Trophoblast cell (in vitro differentiated cells and primary cell): ENCODE data around the gene WNT9B.

Experiments used
- DNase-seq, 2 donors: peaks; one replicate each; pipeline ENCODE4 v3.0.0-alpha.2; 2016
- H2AFZ ChIP-seq: 2 replicates; pipeline ENCODE4 v1.6.1; 2013; ENCODE audit warnings: low read length, moderate library complexity, mild to moderate bottlenecking; ENCODE audit not compliant: insufficient read depth, poor library complexity
- H2AK5ac ChIP-seq: 2 replicates; pipeline ENCODE4 v1.6.1; 2013; ENCODE audit warnings: mild to moderate bottlenecking, low read length
- H2BK120ac ChIP-seq: 2 replicates; pipeline ENCODE4 v1.6.1; 2013; ENCODE audit warnings: low read length, mild to moderate bottlenecking, moderate library complexity; ENCODE audit not compliant: insufficient read depth, poor library complexity
- H2BK12ac ChIP-seq: 2 replicates; pipeline ENCODE4 v1.6.1; 2013; ENCODE audit warnings: mild to moderate bottlenecking, low read length, moderate library complexity
- H2BK5ac ChIP-seq: 2 replicates; pipeline ENCODE4 v1.6.1; 2013; ENCODE audit warnings: low read length, low read depth, moderate library complexity, mild to moderate bottlenecking; ENCODE audit not compliant: poor library complexity
- H3K14ac ChIP-seq: 2 replicates; pipeline ENCODE4 v1.6.1; 2013; ENCODE audit warnings: mild to moderate bottlenecking, low read length
- H3K18ac ChIP-seq: 2 replicates; pipeline ENCODE4 v1.6.1; 2013; ENCODE audit warnings: mild to moderate bottlenecking, low read length
- H3K23ac ChIP-seq: 2 replicates; pipeline ENCODE4 v1.6.1; 2013; ENCODE audit warnings: low read length
- H3K27ac ChIP-seq: 2 replicates; pipeline ENCODE4 v1.5.1; 2013; ENCODE audit warnings: low read depth, mild to moderate bottlenecking, inconsistent platforms, low read length, moderate library complexity
- H3K27me3 ChIP-seq: 2 replicates; pipeline ENCODE4 v1.6.1; 2013; ENCODE audit warnings: inconsistent platforms, mild to moderate bottlenecking, low read length, moderate library complexity; ENCODE audit not compliant: insufficient read depth
- H3K36me3 ChIP-seq, 2 experiments: 1 replicate in 1 of 2; 2 replicates in 1 of 2; pipeline ENCODE4 v1.6.1; 2013; ENCODE audit warnings: low read length in 2 of 2, mild to moderate bottlenecking in 2 of 2, moderate library complexity in 1 of 2; ENCODE audit not compliant: insufficient read depth in 2 of 2, control insufficient read depth in 1 of 2
- H3K4ac ChIP-seq: 2 replicates; pipeline ENCODE4 v1.6.1; 2013; ENCODE audit warnings: low read depth, mild to moderate bottlenecking, low read length, moderate library complexity
- H3K4me1 ChIP-seq, 2 experiments: 1 replicate in 1 of 2; 2 replicates in 1 of 2; pipeline ENCODE4 v1.6.1; 2013; ENCODE audit warnings: low read length in 2 of 2, mild to moderate bottlenecking in 2 of 2, moderate library complexity in 1 of 2; ENCODE audit not compliant: insufficient read depth in 2 of 2, control insufficient read depth in 1 of 2
- H3K4me2 ChIP-seq: 2 replicates; pipeline ENCODE4 v1.6.1; 2013; ENCODE audit warnings: inconsistent platforms, mild to moderate bottlenecking, low read length, moderate library complexity
- H3K4me3 ChIP-seq: 2 replicates; pipeline ENCODE4 v1.5.1; 2013; ENCODE audit warnings: mild to moderate bottlenecking, low read depth, low read length, inconsistent platforms
- H3K79me1 ChIP-seq: one replicate; pipeline ENCODE4 v1.6.1; 2013; ENCODE audit warnings: low read length
- H3K79me2 ChIP-seq: 2 replicates; pipeline ENCODE4 v1.6.1; 2013; ENCODE audit warnings: low read length, mild to moderate bottlenecking; ENCODE audit not compliant: control insufficient read depth, insufficient read depth, poor library complexity
- H3K9ac ChIP-seq: 2 replicates; pipeline ENCODE4 v1.6.1; 2013; ENCODE audit warnings: mild to moderate bottlenecking, low read length
- H3K9me3 ChIP-seq: 2 replicates; pipeline ENCODE4 v1.6.1; 2013; ENCODE audit warnings: low read depth, mild to moderate bottlenecking, control low read depth, inconsistent platforms, low read length; ENCODE audit not compliant: insufficient read depth
- H4K12ac ChIP-seq: 2 replicates; pipeline ENCODE4 v1.6.1; 2013; ENCODE audit warnings: low read depth, mild to moderate bottlenecking, low read length, moderate library complexity
- H4K8ac ChIP-seq: 2 replicates; pipeline ENCODE4 v1.6.1; 2013; ENCODE audit warnings: low read depth, mild to moderate bottlenecking, low read length, moderate library complexity
- H4K91ac ChIP-seq: one replicate; pipeline ENCODE4 v1.6.1; 2013; ENCODE audit warnings: low read depth, mild to moderate bottlenecking, low read length, moderate library complexity
- WGBS: extraction: QIAGEN DNeasy Blood & Tissue Kit; methylation state at CpG from one replicate; pipeline ENCODE4 v1.1.7; 2013; ENCODE audit warnings: missing lambda C conversion rate; ENCODE audit not compliant: insufficient read length, insufficient coverage; ENCODE audit errors: extremely low coverage; 5-methylcytosine and 5-hydroxymethylcytosine counted together

Gene WNT9B

DNA sequence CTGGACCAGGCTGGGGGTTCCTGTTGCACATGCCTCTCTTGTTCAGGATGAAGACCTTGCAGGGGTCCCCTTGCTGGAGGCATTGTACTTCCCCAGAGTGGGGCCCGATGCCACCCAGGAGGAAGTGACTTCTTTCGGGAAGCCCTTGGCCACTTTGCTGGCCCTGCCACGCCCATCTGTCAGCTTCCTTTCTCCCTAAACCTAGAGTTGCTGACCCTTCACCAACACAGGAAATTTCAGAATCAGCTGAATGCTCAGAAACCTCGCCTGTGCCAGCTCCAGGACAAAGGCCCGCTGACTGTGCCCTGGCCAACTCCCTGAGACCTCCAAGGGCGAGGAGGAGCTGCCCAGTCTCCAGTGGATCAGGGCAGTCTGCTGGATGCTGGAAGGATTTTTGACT, 26.7 kb downstream of the WNT9B start:
- H2BK5ac ChIP-seq, result no peak overlapping the region
- H3K4me1 ChIP-seq, result no peaks in the 10 kb centered on the region
- no peak overlapping the region for H4K12ac ChIP-seq
- DNase-seq, result no peak
- WGBS, result no CpG with 5 or more reads among the region's 6 CpGs
- no peak overlapping the region for H2AFZ ChIP-seq
- H3K14ac ChIP-seq, result no peak overlapping the region
- no peaks in the 10 kb centered on the region for H3K27me3 ChIP-seq
- H2AK5ac ChIP-seq, result no peak overlapping the region
- no peaks in the 10 kb centered on the region for H3K79me1 ChIP-seq
- peaks cover 41 to 47% of the 10 kb centered on the region in 2 experiments for H3K36me3 ChIP-seq
- no peak overlapping the region for H3K23ac ChIP-seq
- H3K4me3 ChIP-seq, result no peak overlapping the region
- H2BK12ac ChIP-seq, result no peak overlapping the region
- H4K91ac ChIP-seq, result no peak overlapping the region
- peaks cover 6% of the 10 kb centered on the region for H3K9me3 ChIP-seq
- no peak overlapping the region for H3K27ac ChIP-seq
- H2BK120ac ChIP-seq, result no peak overlapping the region
- H3K4ac ChIP-seq, result no peak overlapping the region
- H3K79me2 ChIP-seq, result no peaks in the 10 kb centered on the region
- no peak overlapping the region for H4K8ac ChIP-seq
- no peak overlapping the region for H3K4me2 ChIP-seq
- H3K9ac ChIP-seq, result no peak overlapping the region
- no peak overlapping the region for H3K18ac ChIP-seq

- Histone ChIP-seq H3K14ac (no peak overlapping the region), H3K79me1 (no peaks in the 10 kb centered on the region), H4K91ac (no peak overlapping the region), H2BK5ac (no peak overlapping the region), H3K27me3 (no peaks in the 10 kb centered on the region), H2AK5ac (no peak overlapping the region), H2BK120ac (no peak overlapping the region), H3K4me2 (no peak overlapping the region), H3K4me1 (no peaks in the 10 kb centered on the region), H3K27ac (no peak overlapping the region), H4K8ac (no peak overlapping the region), H3K18ac (no peak overlapping the region), H3K9ac (no peak overlapping the region), H3K79me2 (no peaks in the 10 kb centered on the region), H3K23ac (no peak overlapping the region), H2AFZ (no peak overlapping the region), H3K36me3 (peaks cover 38 to 43% of the 10 kb centered on the region in 2 experiments), H2BK12ac (no peak overlapping the region), H3K9me3 (peaks cover 8% of the 10 kb centered on the region), H4K12ac (no peak overlapping the region), H3K4me3 (no peak overlapping the region), H3K4ac (no peak overlapping the region)
- DNase-seq, result no peak
- no CpG with 5 or more reads among the region's 7 CpGs for WGBS
Observed at GRCh38 chr17:46879101-46879500, 27.7 kb downstream of the WNT9B start.

GRCh38 chr17:46881015-46881414, 29.6 kb downstream of the WNT9B start:
- Histone ChIP-seq H4K8ac (no peak overlapping the region), H3K4me3 (no peak overlapping the region), H2AK5ac (no peak overlapping the region), H3K4me2 (no peak overlapping the region), H4K91ac (no peak overlapping the region), H3K18ac (no peak overlapping the region), H3K79me1 (no peaks in the 10 kb centered on the region), H3K27me3 (no peaks in the 10 kb centered on the region), H3K4me1 (no peaks in the 10 kb centered on the region), H3K36me3 (peaks cover 26 to 31% of the 10 kb centered on the region in 2 experiments), H3K27ac (no peak overlapping the region), H3K79me2 (no peaks in the 10 kb centered on the region), H3K9ac (no peak overlapping the region), H3K9me3 (peaks cover 9% of the 10 kb centered on the region), H3K14ac (no peak overlapping the region), H2AFZ (no peak overlapping the region), H3K4ac (no peak overlapping the region), H2BK12ac (no peak overlapping the region), H4K12ac (no peak overlapping the region), H2BK120ac (no peak overlapping the region), H3K23ac (no peak overlapping the region), H2BK5ac (no peak overlapping the region)
- WGBS, result no CpG with 5 or more reads among the region's 5 CpGs
- DNase-seq, result no peak

DNA sequence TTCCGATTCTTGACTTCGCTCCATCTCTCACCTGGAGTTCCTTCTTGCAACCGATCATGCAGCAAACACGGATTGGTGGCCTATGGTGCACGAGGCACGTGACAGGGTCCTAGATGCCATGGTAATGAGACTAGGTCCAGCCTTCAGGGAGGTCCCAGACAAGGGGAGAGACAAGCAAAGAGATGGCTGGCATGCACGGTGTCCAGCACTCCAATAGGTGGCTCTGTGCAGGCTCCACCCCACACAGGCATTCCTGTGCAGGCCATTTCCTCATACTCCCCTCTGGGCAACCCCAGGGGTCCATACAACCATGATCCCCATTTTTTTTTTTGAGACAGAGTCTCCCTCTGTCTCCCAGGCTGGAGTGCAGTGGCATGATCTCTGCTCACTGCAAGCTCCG, 31.3 kb downstream of the WNT9B start:
- no CpG with 5 or more reads among the region's 8 CpGs for WGBS
- no peak overlapping the region for H4K8ac ChIP-seq

More for the DNA sequence above, 31.3 kb downstream of the WNT9B start:
- Histone ChIP-seq H3K4me3 (no peak overlapping the region), H3K4ac (no peak overlapping the region), H3K79me1 (no peaks in the 10 kb centered on the region), H3K79me2 (no peaks in the 10 kb centered on the region), H3K9ac (no peak overlapping the region), H2AFZ (no peak overlapping the region), H2BK5ac (no peak overlapping the region), H3K36me3 (peaks cover 12 to 15% of the 10 kb centered on the region in 2 experiments), H3K14ac (no peak overlapping the region), H3K23ac (no peak overlapping the region), H3K9me3 (peaks cover 4% of the 10 kb centered on the region), H4K12ac (no peak overlapping the region), H3K4me2 (no peak overlapping the region), H3K18ac (no peak overlapping the region), H2BK120ac (no peak overlapping the region), H3K27me3 (no peaks in the 10 kb centered on the region), H2BK12ac (no peak overlapping the region), H3K4me1 (no peaks in the 10 kb centered on the region), H4K91ac (no peak overlapping the region), H2AK5ac (no peak overlapping the region), H3K27ac (no peak overlapping the region)
- DNase-seq, result no peak
